H1 (cell line): ENCODE results near the gene WDR26. TPM values are rescaled to one million over a fixed set of nuclear protein-coding genes. Genes with fewer than 3 reads are reported as not detected.
A peak's percentile ranks its signal among the peaks of the same experiment; 100 is the strongest.

ENCODE experiments used
- CTCF ChIA-PET: fragments of 300-600 bp; sonication (Branson Sonifier 250); formaldehyde crosslinking; loops from one replicate; lab custom pipeline; 2021; ENCODE audit not compliant: partially characterized antibody; lab: Charles Lee
- POLR2A ChIA-PET: fragments of 300-600 bp; sonication (Branson Sonifier 250); formaldehyde crosslinking; loops from one replicate; lab custom pipeline; 2021; ENCODE audit warnings: inconsistent platforms; ENCODE audit not compliant: partially characterized antibody; lab: Charles Lee
- DNase-seq, 2 experiments: peaks; one replicate each; pipeline versions ENCODE4 v3.0.0 to v3.0.0-alpha.2; 2010 to 2022; ENCODE audit warnings: low spot score in 2 of 2, low read depth in 1 of 2, mixed read lengths in 1 of 2
- FAIRE-seq: peaks from 2 replicates; lab custom pipeline; 2011; peaks lifted over from hg19 to GRCh38; lab: Jason Lieb, UNC
- H2AFZ ChIP-seq: 2 replicates; pipeline ENCODE4 v1.8.1; 2012; ENCODE audit warnings: low read length, inconsistent platforms
- H2AK5ac ChIP-seq: 2 replicates; pipeline ENCODE4 v1.6.1; 2013; ENCODE audit warnings: low read depth, low read length
- H2BK120ac ChIP-seq: replicated peaks from 2 replicates; pipeline ENCODE3; 2013; ENCODE audit warnings: low read depth, low read length, inconsistent platforms
- H2BK12ac ChIP-seq: 2 replicates; pipeline ENCODE4 v1.6.1; 2013; ENCODE audit warnings: low read depth, low read length
- H2BK15ac ChIP-seq: 2 replicates; pipeline ENCODE4 v1.6.1; 2013; ENCODE audit warnings: low read length
- H2BK20ac ChIP-seq: 2 replicates; pipeline ENCODE4 v1.6.1; 2013; ENCODE audit warnings: low read length
- H2BK5ac ChIP-seq: 2 replicates; pipeline ENCODE4 v1.6.1; 2013; ENCODE audit warnings: low read depth, low read length
- H3K14ac ChIP-seq: 2 replicates; pipeline ENCODE4 v1.6.1; 2013; ENCODE audit warnings: inconsistent platforms; ENCODE audit not compliant: insufficient read length
- H3K18ac ChIP-seq: 2 replicates; pipeline ENCODE4 v1.6.1; 2013; ENCODE audit warnings: low read length; ENCODE audit errors: extremely low read depth
- H3K23ac ChIP-seq: 2 replicates; pipeline ENCODE4 v1.6.1; 2013; ENCODE audit warnings: inconsistent platforms; ENCODE audit not compliant: insufficient read length
- H3K23me2 ChIP-seq: 2 replicates; pipeline ENCODE4 v1.6.1; 2013; ENCODE audit warnings: low read depth, low read length
- H3K27ac ChIP-seq: 2 replicates; pipeline ENCODE4 v1.6.1; 2011; ENCODE audit warnings: low read depth, low read length, inconsistent platforms
- H3K27me3 ChIP-seq, 4 experiments: replicated peaks in 1 of 4; 1 replicate in 1 of 4; 2 replicates in 3 of 4; pipeline versions ENCODE4 v1.6.1 to v1.8.1; 2011 to 2013; ENCODE audit warnings: low read length in 3 of 4, mild to moderate bottlenecking in 3 of 4, inconsistent platforms in 2 of 4, mixed read lengths in 2 of 4, moderate library complexity in 1 of 4; ENCODE audit not compliant: control insufficient read depth in 3 of 4, insufficient read depth in 3 of 4; ENCODE audit errors: extremely low read depth in 1 of 4
- H3K36me3 ChIP-seq, 4 experiments: 2 replicates each; pipeline versions ENCODE4 v1.6.1 to v1.8.1; 2011 to 2013; ENCODE audit warnings: mild to moderate bottlenecking in 4 of 4, low read length in 3 of 4, moderate library complexity in 2 of 4, control low read depth in 1 of 4, inconsistent platforms in 1 of 4; ENCODE audit not compliant: insufficient read depth in 4 of 4, control insufficient read depth in 2 of 4
- H3K4ac ChIP-seq: replicated peaks from 2 replicates; pipeline ENCODE3; 2013; ENCODE audit warnings: low read length, low read depth, mixed read lengths, inconsistent platforms; ENCODE audit not compliant: insufficient read length
- H3K4me1 ChIP-seq, 4 experiments: replicated peaks in 1 of 4; 1 replicate in 1 of 4; 2 replicates in 3 of 4; pipeline versions ENCODE4 v1.6.1 to v1.8.1; 2011 to 2013; ENCODE audit warnings: low read length in 3 of 4, inconsistent platforms in 2 of 4, mixed read lengths in 1 of 4; ENCODE audit not compliant: insufficient read depth in 4 of 4, control insufficient read depth in 3 of 4
- H3K4me2 ChIP-seq, 2 experiments: 2 replicates each; pipeline versions ENCODE4 v1.6.1 to v1.8.1; 2011 to 2013; ENCODE audit warnings: low read depth in 2 of 2, low read length in 2 of 2, control low read depth in 1 of 2, inconsistent platforms in 1 of 2, mild to moderate bottlenecking in 1 of 2; ENCODE audit not compliant: insufficient read depth in 1 of 2
- H3K4me3 ChIP-seq, 4 experiments: fragments of 200-600, 300-600 bp in 1 of 4; sonication (generic), shearing (Covaris generic), sonication (Bioruptor Twin) in 1 of 4; 2 replicates each; pipeline versions ENCODE4 v1.5.1 to v1.8.1; 2011 to 2016; ENCODE audit warnings: low read length in 4 of 4, low read depth in 3 of 4, control low read depth in 2 of 4, inconsistent platforms in 2 of 4, mild to moderate bottlenecking in 2 of 4, mixed read lengths in 1 of 4, moderate library complexity in 1 of 4; ENCODE audit not compliant: insufficient read depth in 2 of 4; ENCODE audit errors: extremely low read depth in 1 of 4
- H3K56ac ChIP-seq: replicated peaks from 2 replicates; pipeline ENCODE3; 2013; ENCODE audit warnings: low read depth, mild to moderate bottlenecking, mixed read lengths, low read length, inconsistent platforms; ENCODE audit not compliant: insufficient read length
- H3K79me1 ChIP-seq: 2 replicates; pipeline ENCODE4 v1.6.1; 2013; ENCODE audit warnings: low read depth, low read length, control low read depth
- H3K79me2 ChIP-seq, 2 experiments: 2 replicates each; pipeline versions ENCODE4 v1.6.1 to v1.8.1; 2012 to 2013; ENCODE audit warnings: low read length in 2 of 2, mild to moderate bottlenecking in 2 of 2, inconsistent platforms in 1 of 2; ENCODE audit not compliant: insufficient read depth in 2 of 2, control insufficient read depth in 1 of 2
- H3K9ac ChIP-seq, 4 experiments: replicated peaks in 1 of 4; 1 replicate in 1 of 4; 2 replicates in 3 of 4; pipeline versions ENCODE4 v1.6.1 to v1.8.1; 2011 to 2013; ENCODE audit warnings: low read depth in 3 of 4, low read length in 3 of 4, control low read depth in 2 of 4, mild to moderate bottlenecking in 2 of 4, moderate library complexity in 2 of 4, inconsistent platforms in 1 of 4; ENCODE audit errors: extremely low read depth in 1 of 4
- H3K9me3 ChIP-seq, 2 experiments: 2 replicates each; pipeline versions ENCODE4 v1.6.1 to v1.8.1; 2012 to 2013; ENCODE audit warnings: mild to moderate bottlenecking in 2 of 2, moderate library complexity in 2 of 2, control low read depth in 1 of 2, inconsistent platforms in 1 of 2, low read depth in 1 of 2, low read length in 1 of 2, mixed read lengths in 1 of 2; ENCODE audit not compliant: insufficient read depth in 2 of 2
- H4K20me1 ChIP-seq, 2 experiments: replicated peaks in 1 of 2; 2 replicates each; pipeline versions ENCODE3 to v1.8.1; 2011 to 2013; ENCODE audit warnings: inconsistent platforms in 2 of 2, low read length in 2 of 2, mild to moderate bottlenecking in 1 of 2; ENCODE audit not compliant: insufficient read depth in 2 of 2, control insufficient read depth in 1 of 2
- H4K5ac ChIP-seq: 2 replicates; pipeline ENCODE4 v1.6.1; 2013; ENCODE audit warnings: low read length, low read depth, mixed read lengths, inconsistent platforms; ENCODE audit not compliant: insufficient read length
- H4K8ac ChIP-seq: 2 replicates; pipeline ENCODE4 v1.8.0; 2013; ENCODE audit warnings: mild to moderate bottlenecking, moderate library complexity, low read length, inconsistent platforms; ENCODE audit not compliant: insufficient read depth; ENCODE audit errors: extremely low read depth
- H4K91ac ChIP-seq: replicated peaks from 2 replicates; pipeline ENCODE3; 2013; ENCODE audit warnings: low read length, mixed read lengths, inconsistent platforms; ENCODE audit not compliant: insufficient read length
- KDM4A ChIP-seq: IDR thresholded peaks from one replicate; pipeline ENCODE4 v1.7.1; 2012; ENCODE audit warnings: low read depth, mild to moderate bottlenecking, moderate library complexity, low read length, inconsistent platforms; ENCODE audit not compliant: severe bottlenecking
- PHF8 ChIP-seq: fragments of 200-600 bp; sonication (generic); conservative IDR thresholded peaks from 2 replicates; pipeline ENCODE4 v1.7.1; 2012; ENCODE audit warnings: low read depth, mild to moderate bottlenecking, inconsistent platforms, low read length, moderate library complexity
- TEAD4 ChIP-seq: IDR thresholded peaks from 2 replicates; pipeline ENCODE4 v1.6.1; 2012; ENCODE audit warnings: low read depth, low read length, inconsistent platforms, mixed read lengths
- WGBS, 2 experiments: shearing (Covaris generic) in 1 of 2; methylation state at CpG; one replicate each; pipeline versions ENCODE4 v1.1.6 to v1.1.7; 2013 to 2015; ENCODE audit warnings: low lambda C conversion rate in 2 of 2, mixed read lengths in 2 of 2, inconsistent platforms in 1 of 2, low coverage in 1 of 2, missing lambda C conversion rate in 1 of 2; ENCODE audit not compliant: insufficient replicate concordance in 2 of 2, insufficient coverage in 1 of 2, insufficient read length in 1 of 2; ENCODE audit errors: extremely low coverage in 1 of 2, missing lambda C conversion rate in 1 of 2; 5-methylcytosine and 5-hydroxymethylcytosine counted together
- polyA plus RNA-seq, 7 experiments: library from polyadenylated mRNA; depleted of rRNA in 3 of 7; stranded (reverse) in 5 of 7; unstranded in 2 of 7; fragments of >200 nt in 5 of 7; fragments of 200-250 nt in 2 of 7; gene quantifications; 1 replicate in 5 of 7; 2 replicates in 1 of 7; 4 replicates in 1 of 7; pipeline versions ENCODE4 v1.2.1 to v1.2.3, GENCODE V29; 2011 to 2013; ENCODE audit warnings: missing spikeins in 2 of 7, mixed read lengths in 2 of 7
- total RNA-seq: library from RNA; stranded (reverse); fragmentation: NEBNext Ultra II Directional; extraction: Animal tissue kit (Norgen Biotek cat#: 25700); gene quantifications from 2 replicates; pipeline ENCODE4 v1.2.1, GENCODE V29; 2021

Gene WDR26
- total and polyA plus RNA-seq, 2 of the 8 experiments (the other 6 are each of a cell fraction or from before 2014, with no cell fraction given), result 18.0 to 72.5 TPM

- WGBS, 2 experiments, result 78% methylated on average over 4 of the region's 4 CpGs; no CpG with 5 or more reads in 1 of the 2 experiments
- TF ChIP-seq KDM4A (no peak), TEAD4 (no peak), PHF8 (no peak)
- Histone ChIP-seq H3K4ac (no peak overlapping the region), H4K20me1 (no peaks in the 10 kb centered on the region), H3K9me3 (no peaks in the 10 kb centered on the region), H3K27me3 (no peaks in the 10 kb centered on the region), H3K23ac (no peak overlapping the region), H2AK5ac (no peak overlapping the region), H3K14ac (no peak overlapping the region), H3K4me1 (peaks cover 1 to 6% (median 5%) of the 10 kb centered on the region in 4 experiments; a peak in 4 of 7 replicates), H2BK5ac (no peak overlapping the region), H4K91ac (no peak overlapping the region), H3K27ac (no peak overlapping the region), H3K56ac (no peak overlapping the region), H2BK12ac (no peak overlapping the region), H3K4me3 (peak overlapping the region in 3 of 4 experiments; percentile 77 to 83 (median 83); a peak in 5 of 8 replicates), H3K79me2 (peaks cover 4 to 57% of the 10 kb centered on the region in 2 experiments), H2AFZ (no peak overlapping the region), H2BK15ac (no peak overlapping the region), H2BK120ac (no peak overlapping the region), H3K23me2 (no peaks in the 10 kb centered on the region), H3K79me1 (peaks cover 2% of the 10 kb centered on the region; the same call in 1 of the 2 replicates), H2BK20ac (no peak overlapping the region), H3K9ac (peak overlapping the region in 2 of 4 experiments; percentile 10 to 33; a peak in 1 of 7 replicates), H3K18ac (no peak overlapping the region), H3K36me3 (peaks cover 0 to 16% (median 0%) of the 10 kb centered on the region in 4 experiments; a peak in 2 of 8 replicates), H3K4me2 (peak overlapping the region; percentile 67 to 73), H4K5ac (no peak overlapping the region), H4K8ac (no peak overlapping the region)
- FAIRE-seq (no peak), DNase-seq (no peak)
- ChIA-PET POLR2A (interaction anchor here (0.6 to 1.9 kb wide), 6 partner anchors 16 to 512 kb away, joined by 3 to 8 read pairs (median 4); partner anchors contain the start of genes DEGS1, NVL and TP53BP2), CTCF (interaction anchor here (0.6 to 1.3 kb wide), 5 partner anchors 9 to 468 kb away, joined by 3 to 4 read pairs (median 4); no protein-coding TSS in a partner anchor)
Measured at GRCh38 chr1:224358237-224358636, 76.4 kb downstream of the WDR26 start.
